Right atrium auricular region (tissue), 2 donors: ENCODE data around the gene PLA2G6. TPM values are rescaled to one million over a fixed set of nuclear protein-coding genes. Genes with fewer than 3 reads are reported as not detected.
"Not testable (repeated sequence)": the region's sequence is repeated elsewhere in the genome, so short reads cannot be mapped to it uniquely, and the experiment has no call there.

ENCODE experiments used
- DNase-seq: peaks from one replicate; pipeline ENCODE4 v3.0.0-alpha.2; 2019; ENCODE audit warnings: low spot score
- H3K27ac ChIP-seq, 2 donors: fragments of 200-600 bp; sonication (generic); 1 replicate in 1 of 2; 2 replicates in 1 of 2; pipeline ENCODE4 v1.5.1; 2016 to 2019
- H3K27me3 ChIP-seq, 2 donors: fragments of 200-600 bp; sonication (generic); one replicate each; pipeline versions ENCODE4 v1.5.1 to v1.6.0; 2017 to 2019
- H3K36me3 ChIP-seq: fragments of 200-600 bp; sonication (generic); one replicate; pipeline ENCODE4 v1.5.1; 2016
- H3K4me1 ChIP-seq, 2 donors: fragments of 200-600 bp; sonication (generic); one replicate each; pipeline versions ENCODE4 v1.5.1 to v1.6.0; 2017 to 2019
- H3K4me3 ChIP-seq, 2 donors: fragments of 200-600 bp; sonication (generic); 1 replicate in 1 of 2; 2 replicates in 1 of 2; pipeline ENCODE4 v1.5.1; 2017 to 2019; ENCODE audit warnings: mild to moderate bottlenecking in 1 of 2, moderate library complexity in 1 of 2
- H3K9me3 ChIP-seq, 2 donors: fragments of 200-600 bp; sonication (generic); one replicate each; pipeline ENCODE4 v1.5.1; 2019
- total RNA-seq, 2 donors: library from RNA; depleted of rRNA; stranded (reverse); fragments of >200 nt; gene quantifications; one replicate each; pipeline ENCODE4 v1.1.0, GENCODE V29; 2016
- TF ChIP-seq, protein P1 (sequence below), 2 donors: fragments of 200-600 bp; sonication (generic); IDR thresholded peaks; one replicate each; pipeline ENCODE4 v1.5.1; 2019; ENCODE audit warnings: antibody characterized with exemption in 2 of 2

Gene PLA2G6
- total RNA-seq, 2 donors from 2014 or later = 9.0 to 15.6 TPM

DNA sequence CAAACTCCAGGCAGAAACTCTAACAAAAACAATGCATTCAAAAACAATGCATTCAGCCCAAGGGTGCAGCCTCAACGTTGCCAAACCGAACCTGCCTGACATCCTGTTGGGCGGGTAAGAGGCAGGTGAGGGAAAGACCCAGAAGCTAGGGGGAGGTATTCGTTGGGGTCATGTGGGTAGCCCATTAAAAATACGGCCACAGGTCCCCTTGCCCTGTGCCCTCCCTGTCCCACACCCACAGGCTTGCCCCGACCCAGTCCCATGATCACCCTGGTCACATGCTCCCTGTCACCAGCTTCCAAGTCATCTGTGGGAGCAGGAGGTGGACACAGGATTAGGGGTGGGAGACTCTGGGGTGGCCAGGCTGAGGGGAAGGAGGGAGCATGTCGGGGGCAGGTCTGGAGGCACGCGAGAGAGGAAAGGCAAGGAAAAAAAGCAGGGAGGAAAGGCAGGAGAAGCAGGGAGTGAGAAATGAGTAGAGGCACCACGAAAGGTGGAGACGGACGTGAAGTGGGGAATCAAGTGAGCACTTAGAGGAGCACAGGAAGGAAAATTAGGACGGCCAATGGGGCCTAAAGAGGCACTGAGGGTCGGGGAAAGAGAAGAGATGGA lies 683 bp downstream of the PLA2G6 start:
- no peak for DNase-seq
- no peaks in the 10 kb centered on the region for H3K9me3 ChIP-seq
- peak overlapping the region; percentile 41 to 65 for H3K4me3 ChIP-seq
- peak overlapping the region; percentile 83 to 97 for H3K27ac ChIP-seq
- H3K36me3 ChIP-seq = no peaks in the 10 kb centered on the region
- no peaks in the 10 kb centered on the region for H3K27me3 ChIP-seq
- TF ChIP-seq, protein P1, sequence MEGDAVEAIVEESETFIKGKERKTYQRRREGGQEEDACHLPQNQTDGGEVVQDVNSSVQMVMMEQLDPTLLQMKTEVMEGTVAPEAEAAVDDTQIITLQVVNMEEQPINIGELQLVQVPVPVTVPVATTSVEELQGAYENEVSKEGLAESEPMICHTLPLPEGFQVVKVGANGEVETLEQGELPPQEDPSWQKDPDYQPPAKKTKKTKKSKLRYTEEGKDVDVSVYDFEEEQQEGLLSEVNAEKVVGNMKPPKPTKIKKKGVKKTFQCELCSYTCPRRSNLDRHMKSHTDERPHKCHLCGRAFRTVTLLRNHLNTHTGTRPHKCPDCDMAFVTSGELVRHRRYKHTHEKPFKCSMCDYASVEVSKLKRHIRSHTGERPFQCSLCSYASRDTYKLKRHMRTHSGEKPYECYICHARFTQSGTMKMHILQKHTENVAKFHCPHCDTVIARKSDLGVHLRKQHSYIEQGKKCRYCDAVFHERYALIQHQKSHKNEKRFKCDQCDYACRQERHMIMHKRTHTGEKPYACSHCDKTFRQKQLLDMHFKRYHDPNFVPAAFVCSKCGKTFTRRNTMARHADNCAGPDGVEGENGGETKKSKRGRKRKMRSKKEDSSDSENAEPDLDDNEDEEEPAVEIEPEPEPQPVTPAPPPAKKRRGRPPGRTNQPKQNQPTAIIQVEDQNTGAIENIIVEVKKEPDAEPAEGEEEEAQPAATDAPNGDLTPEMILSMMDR (IDR thresholded peaks at IDR 0.05) = no peak
- H3K4me1 ChIP-seq = peaks cover 0 to 34% of the 10 kb centered on the region in 2 donors

GRCh38 chr22:38178605-38178937 lies 3.1 kb downstream of the PLA2G6 start:
- H3K36me3 ChIP-seq, DNase-seq, H3K4me3 ChIP-seq, H3K27me3 ChIP-seq, H3K9me3 ChIP-seq: not testable (repeated sequence)
- Histone ChIP-seq H3K27ac (peak overlapping the region; percentile 83 to 97), H3K4me1 (peaks cover 0 to 48% of the 10 kb centered on the region in 2 donors)

DNA sequence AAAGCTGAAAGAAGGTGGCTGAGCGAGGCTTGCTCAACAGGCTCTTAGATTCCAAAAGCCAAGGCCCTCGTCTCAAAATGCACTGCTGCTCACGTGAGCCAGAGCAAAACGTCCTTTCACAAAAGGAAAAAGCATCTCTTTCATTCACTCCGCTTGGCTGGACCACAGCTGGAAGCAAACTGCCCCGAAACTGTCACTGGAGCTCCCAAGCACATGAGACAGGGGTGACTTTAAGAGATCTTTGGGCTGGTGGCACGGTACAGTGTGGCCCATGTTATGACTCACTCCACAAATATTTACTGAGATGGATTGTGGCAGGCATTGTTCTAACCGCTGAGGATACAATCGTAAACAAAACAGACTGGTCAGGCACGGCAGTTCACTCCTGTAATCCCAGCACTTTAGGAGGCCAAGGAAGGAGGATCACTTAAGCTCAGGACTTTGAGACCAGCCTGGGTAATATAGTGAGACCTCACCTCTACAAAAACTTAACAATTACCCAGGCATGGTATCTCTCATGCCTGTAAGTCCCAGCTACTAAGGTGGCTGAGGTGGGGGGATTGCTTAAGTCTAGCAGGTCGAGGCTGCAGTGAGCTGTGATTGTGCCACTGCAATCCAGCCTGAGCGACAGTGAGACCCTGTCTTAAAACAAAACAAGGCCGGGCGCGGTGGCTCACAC lies 3.6 kb downstream of the PLA2G6 start:
- TF ChIP-seq, protein P1 (IDR thresholded peaks at IDR 0.05) = no peak
- peaks cover 0 to 53% of the 10 kb centered on the region in 2 donors for H3K4me1 ChIP-seq
- H3K4me3 ChIP-seq = no peak overlapping the region
- no peaks in the 10 kb centered on the region for H3K36me3 ChIP-seq
- DNase-seq = peak; percentile 73
- H3K27ac ChIP-seq = peak overlapping the region; percentile 83 to 97
- H3K27me3 ChIP-seq = no peaks in the 10 kb centered on the region
- no peaks in the 10 kb centered on the region for H3K9me3 ChIP-seq

DNA sequence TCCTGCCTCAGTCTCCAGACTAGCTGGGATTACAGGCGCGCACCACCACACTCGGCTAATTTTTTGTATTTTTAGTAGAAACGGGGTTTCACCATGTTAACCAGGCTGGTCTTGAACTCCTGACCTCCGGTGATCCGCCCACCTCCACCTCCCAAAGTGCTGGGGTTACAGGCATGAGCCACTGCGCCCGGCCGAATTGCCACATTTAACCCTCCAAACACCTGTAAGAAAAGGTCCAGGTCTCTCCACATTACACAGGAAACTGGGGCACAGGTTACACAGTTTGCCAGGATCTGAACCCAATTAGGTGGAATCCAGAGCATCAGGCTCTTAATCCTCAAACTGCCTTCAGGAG lies 4.1 kb downstream of the PLA2G6 start:
- H3K9me3 ChIP-seq = not testable (repeated sequence)
- peaks cover 0 to 58% of the 10 kb centered on the region in 2 donors for H3K4me1 ChIP-seq

GRCh38 chr22:38177044-38177443 lies 4.6 kb downstream of the PLA2G6 start:
- H3K27ac ChIP-seq = peak overlapping the region; percentile 83 to 97
- no peaks in the 10 kb centered on the region for H3K36me3 ChIP-seq
- H3K4me1 ChIP-seq = peaks cover 0 to 62% of the 10 kb centered on the region in 2 donors
- H3K9me3 ChIP-seq = no peaks in the 10 kb centered on the region
- no peaks in the 10 kb centered on the region for H3K27me3 ChIP-seq
- H3K4me3 ChIP-seq = no peak overlapping the region
- TF ChIP-seq, protein P1 (IDR thresholded peaks at IDR 0.05) = no peak
- DNase-seq = no peak

More for the DNA sequence above, 4.1 kb downstream of the PLA2G6 start:
- DNase-seq, H3K36me3 ChIP-seq, H3K4me3 ChIP-seq, H3K27me3 ChIP-seq: not testable (repeated sequence)
- H3K27ac ChIP-seq = peak overlapping the region; percentile 83 to 97

- no peaks in the 10 kb centered on the region for H3K36me3 ChIP-seq
- peak; percentile 87 for DNase-seq
- H3K27ac ChIP-seq = peak overlapping the region; percentile 83 to 97
- no peaks in the 10 kb centered on the region for H3K9me3 ChIP-seq
- peaks cover 0 to 61% of the 10 kb centered on the region in 2 donors for H3K4me1 ChIP-seq
- H3K4me3 ChIP-seq = no peak overlapping the region
- no peaks in the 10 kb centered on the region for H3K27me3 ChIP-seq
- TF ChIP-seq, protein P1 (IDR thresholded peaks at IDR 0.05) = no peak
These were observed 5.4 kb downstream of the PLA2G6 start for GRCh38 chr22:38176170-38176741.
